Prostate gland (tissue), 2 donors: Measurements from ENCODE around the gene RPL29.

Experiments used
- CTCF ChIP-seq, 4 experiments: fragments of 200-600 bp in 2 of 4; fragments of 450-650 bp in 2 of 4; sonication (generic) in 2 of 4; IDR thresholded peaks; 1 replicate in 3 of 4; 2 replicates in 1 of 4; pipeline ENCODE4 v1.5.1; 2016 to 2019; ENCODE audit warnings: antibody characterized with exemption in 4 of 4, mild to moderate bottlenecking in 2 of 4, moderate library complexity in 2 of 4
- POLR2AphosphoS5 ChIP-seq: sonication (generic); formaldehyde crosslinking; IDR thresholded peaks from one replicate; pipeline ENCODE4 v1.6.1; 2017; ENCODE audit warnings: antibody characterized with exemption

GRCh38 chr3:51994530-51994929, 1.2 kb downstream of the RPL29 start:
- TF ChIP-seq CTCF (IDR thresholded peaks at IDR 0.05) (no peak), POLR2AphosphoS5 (no peak)
